ENCODE results near the gene CAPN15. TPM values are rescaled to one million over a fixed set of nuclear protein-coding genes. Genes with fewer than 3 reads are reported as not detected.

Gene CAPN15
- total and polyA plus RNA-seq, 11 donors, result 12.0 to 35.5 (median 20.3) TPM

- ATAC-seq (peak; percentile 63 to 82 (median 78)), DNase-seq (peak; percentile 58 to 85 (median 66))
- Histone ChIP-seq H3K36me3 (peaks cover 0 to 30% (median 17%) of the 10 kb centered on the region in 9 donors), H3K27me3 (no peaks in the 10 kb centered on the region), H3K9me3 (no peaks in the 10 kb centered on the region), H3K27ac (no peak overlapping the region), H3K4me3 (peak overlapping the region in 6 of 12 donors; percentile 10 to 45 (median 26)), H3K4me1 (peaks cover 0 to 17% (median 0%) of the 10 kb centered on the region in 12 donors)
- intact Hi-C loops (cut with DNase I), result loop anchor here in 3 of 10 donors (2.0 to 5.0 kb wide), 3 partner anchors 48 to 83 kb away; no protein-coding TSS in a partner anchor
- WGBS, 4 donors, result 15 to 51% (median 38%) methylated on average over 23 to 34 of the region's 34 CpGs
- TF ChIP-seq POLR2A (IDR thresholded peaks at IDR 0.05), result no peak
- TF ChIP-seq CTCF (IDR thresholded peaks at IDR 0.05), result peak; percentile 65 to 89 (median 74)
Measured at GRCh38 chr16:578870-579405, 51.4 kb downstream of the CAPN15 start.

- Histone ChIP-seq H3K4me3 (no peak overlapping the region), H3K9me3 (no peaks in the 10 kb centered on the region), H3K27me3 (no peaks in the 10 kb centered on the region), H3K36me3 (peaks cover 0 to 16% (median 5%) of the 10 kb centered on the region in 9 donors), H3K4me1 (peaks cover 0 to 24% (median under 1%) of the 10 kb centered on the region in 12 donors), H3K27ac (no peak overlapping the region)
- DNase-seq, result no peak
- intact Hi-C loops (cut with DNase I), result loop anchor here in 6 of 10 donors (2.0 to 10.0 kb wide), 4 partner anchors 64 to 82 kb away; partner anchors contain the start of genes MCRIP2 (in 2 of the 6) and WDR90 (in 2 of the 6)
- WGBS, 4 donors, result 90 to 94% (median 93%) methylated on average over 22 to 27 of the region's 27 CpGs
- ATAC-seq, result no peak
- TF ChIP-seq CTCF (IDR thresholded peaks at IDR 0.05) (no peak), POLR2A (IDR thresholded peaks at IDR 0.05) (no peak)
Measured at GRCh38 chr16:580141-580945, 52.8 kb downstream of the CAPN15 start.

GRCh38 chr16:580946-581498, 53.5 kb downstream of the CAPN15 start:
- 95 to 98% (median 96%) methylated on average over 16 to 19 of the region's 19 CpGs for WGBS, 4 donors
- intact Hi-C loops (cut with DNase I), result loop anchor here in 6 of 10 donors (2.0 to 10.0 kb wide), 4 partner anchors 64 to 81 kb away; partner anchors contain the start of genes MCRIP2 (in 2 of the 6) and WDR90 (in 2 of the 6)
- no peak for ATAC-seq

More at GRCh38 chr16:580946-581498, 53.5 kb downstream of the CAPN15 start:
- no peaks in the 10 kb centered on the region for H3K27me3 ChIP-seq
- no peak overlapping the region for H3K27ac ChIP-seq
- TF ChIP-seq CTCF (IDR thresholded peaks at IDR 0.05) (no peak), POLR2A (IDR thresholded peaks at IDR 0.05) (no peak)
- peaks cover 0 to 28% (median 2%) of the 10 kb centered on the region in 12 donors for H3K4me1 ChIP-seq
- H3K9me3 ChIP-seq, result no peaks in the 10 kb centered on the region
- H3K4me3 ChIP-seq, result no peak overlapping the region
- DNase-seq, result no peak
- peaks cover 0 to 9% (median 0%) of the 10 kb centered on the region in 9 donors for H3K36me3 ChIP-seq

Measured in heart left ventricle (tissue), 16 donors.